Thyroid gland (tissue), 4 donors: ENCODE results near the gene LRP8.

Source experiments
- POLR2A ChIP-seq, 2 donors: fragments of 450-650 bp; IDR thresholded peaks; one replicate each; pipeline ENCODE4 v1.6.1; 2017; ENCODE audit warnings: antibody characterized with exemption in 2 of 2, mild to moderate bottlenecking in 2 of 2, moderate library complexity in 1 of 2
- TF ChIP-seq, protein P1 (sequence below), 6 experiments: fragments of 200-600 bp in 3 of 6; fragments of 450-650 bp in 3 of 6; sonication (generic) in 3 of 6; IDR thresholded peaks; one replicate each; pipeline ENCODE4 v1.5.1; 2016 to 2019; ENCODE audit warnings: antibody characterized with exemption in 6 of 6, mild to moderate bottlenecking in 2 of 6, inconsistent platforms in 1 of 6, moderate library complexity in 1 of 6

GRCh38 chr1:53210352-53210751 is 117.5 kb downstream of the LRP8 start:
- TF ChIP-seq, protein P1, sequence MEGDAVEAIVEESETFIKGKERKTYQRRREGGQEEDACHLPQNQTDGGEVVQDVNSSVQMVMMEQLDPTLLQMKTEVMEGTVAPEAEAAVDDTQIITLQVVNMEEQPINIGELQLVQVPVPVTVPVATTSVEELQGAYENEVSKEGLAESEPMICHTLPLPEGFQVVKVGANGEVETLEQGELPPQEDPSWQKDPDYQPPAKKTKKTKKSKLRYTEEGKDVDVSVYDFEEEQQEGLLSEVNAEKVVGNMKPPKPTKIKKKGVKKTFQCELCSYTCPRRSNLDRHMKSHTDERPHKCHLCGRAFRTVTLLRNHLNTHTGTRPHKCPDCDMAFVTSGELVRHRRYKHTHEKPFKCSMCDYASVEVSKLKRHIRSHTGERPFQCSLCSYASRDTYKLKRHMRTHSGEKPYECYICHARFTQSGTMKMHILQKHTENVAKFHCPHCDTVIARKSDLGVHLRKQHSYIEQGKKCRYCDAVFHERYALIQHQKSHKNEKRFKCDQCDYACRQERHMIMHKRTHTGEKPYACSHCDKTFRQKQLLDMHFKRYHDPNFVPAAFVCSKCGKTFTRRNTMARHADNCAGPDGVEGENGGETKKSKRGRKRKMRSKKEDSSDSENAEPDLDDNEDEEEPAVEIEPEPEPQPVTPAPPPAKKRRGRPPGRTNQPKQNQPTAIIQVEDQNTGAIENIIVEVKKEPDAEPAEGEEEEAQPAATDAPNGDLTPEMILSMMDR (IDR thresholded peaks at IDR 0.05) = no peak
- no peak for TF ChIP-seq POLR2A (IDR thresholded peaks at IDR 0.05)
